DND-41 (cell line): ENCODE measurements around the gene SERPINB2.

Experiments used
- ATAC-seq: fragments of 200-7000 bp; cut with Tn5 transposase; 3 replicates; pipeline ENCODE4 v1.9.1; 2021; ENCODE audit warnings: low read depth; ENCODE audit not compliant: insufficient read depth
- DNase-seq: peaks from one replicate; pipeline ENCODE4 v3.0.0-alpha.2; 2020
- H2AFZ ChIP-seq: 2 replicates; pipeline ENCODE4 v1.6.0; 2012; ENCODE audit warnings: low read depth, low read length
- H3K27ac ChIP-seq: 2 replicates; pipeline ENCODE4 v1.5.1; 2012; ENCODE audit warnings: low read length, inconsistent platforms
- H3K27me3 ChIP-seq: fragments of 200-600 bp; sonication (generic); 2 replicates; pipeline ENCODE4 v1.6.0; 2012; ENCODE audit warnings: low read length, mild to moderate bottlenecking, inconsistent platforms; ENCODE audit not compliant: insufficient read depth, poor library complexity
- H3K36me3 ChIP-seq: 2 replicates; pipeline ENCODE4 v1.5.1; 2012; ENCODE audit warnings: low read length, inconsistent platforms; ENCODE audit not compliant: insufficient read depth
- H3K4me1 ChIP-seq: 2 replicates; pipeline ENCODE4 v1.5.1; 2012; ENCODE audit warnings: mild to moderate bottlenecking, low read length; ENCODE audit not compliant: insufficient read depth
- H3K4me2 ChIP-seq: 2 replicates; pipeline ENCODE4 v1.6.0; 2012; ENCODE audit warnings: mild to moderate bottlenecking, moderate library complexity, low read length, inconsistent platforms; ENCODE audit not compliant: insufficient read depth
- H3K4me3 ChIP-seq, 2 experiments: fragments of 200-600 bp in 1 of 2; shearing (Covaris generic) in 1 of 2; 2 replicates each; pipeline ENCODE4 v1.5.1; 2012 to 2016; ENCODE audit warnings: inconsistent platforms in 2 of 2, low read length in 2 of 2, mild to moderate bottlenecking in 2 of 2, low read depth in 1 of 2, moderate library complexity in 1 of 2
- H3K79me2 ChIP-seq: 2 replicates; pipeline ENCODE4 v1.6.0; 2012; ENCODE audit warnings: low read length, inconsistent platforms; ENCODE audit not compliant: insufficient read depth
- H3K9ac ChIP-seq: 2 replicates; pipeline ENCODE4 v1.6.0; 2012; ENCODE audit warnings: low read depth, mild to moderate bottlenecking, inconsistent platforms, low read length, moderate library complexity
- H3K9me3 ChIP-seq: 2 replicates; pipeline ENCODE4 v1.5.1; 2012; ENCODE audit warnings: low read length, moderate library complexity, mild to moderate bottlenecking, inconsistent platforms; ENCODE audit not compliant: insufficient read depth, severe bottlenecking
- H4K20me1 ChIP-seq: 2 replicates; pipeline ENCODE4 v1.6.0; 2012; ENCODE audit warnings: low read length; ENCODE audit not compliant: insufficient read depth
- CTCF ChIP-seq: IDR thresholded peaks from 2 replicates; pipeline ENCODE4 v1.5.1; 2012; ENCODE audit warnings: borderline replicate concordance, low read length, moderate library complexity, mild to moderate bottlenecking; ENCODE audit not compliant: poor library complexity, severe bottlenecking; ENCODE audit errors: extremely low read depth
- EZH2 ChIP-seq: IDR thresholded peaks from 3 replicates; pipeline ENCODE4 v1.6.1; 2012; ENCODE audit warnings: borderline replicate concordance, low read depth, mild to moderate bottlenecking, moderate library complexity, low read length, inconsistent platforms; ENCODE audit not compliant: severe bottlenecking

SERPINB2 gene

GRCh38 chr18:63868546-63868945 is 19.0 kb upstream of the SERPINB2 start:
- no peaks in the 10 kb centered on the region for H3K27me3 ChIP-seq
- no peak overlapping the region for H3K4me3 ChIP-seq
- no peaks in the 10 kb centered on the region for H3K9me3 ChIP-seq
- no peak overlapping the region for H2AFZ ChIP-seq
- H3K36me3 ChIP-seq: no peaks in the 10 kb centered on the region
- no peaks in the 10 kb centered on the region for H3K4me1 ChIP-seq
- TF ChIP-seq EZH2 (no peak), CTCF (no peak)
- no peak for ATAC-seq
- H3K9ac ChIP-seq: no peak overlapping the region
- no peak overlapping the region for H3K4me2 ChIP-seq
- no peaks in the 10 kb centered on the region for H4K20me1 ChIP-seq
- no peaks in the 10 kb centered on the region for H3K79me2 ChIP-seq
- H3K27ac ChIP-seq: no peak overlapping the region
- no peak for DNase-seq

- DNase-seq: no peak
- H3K27me3 ChIP-seq: no peaks in the 10 kb centered on the region
- ATAC-seq: no peak
- TF ChIP-seq CTCF (no peak), EZH2 (no peak)
- no peak overlapping the region for H3K4me2 ChIP-seq
- no peaks in the 10 kb centered on the region for H4K20me1 ChIP-seq
- H3K4me3 ChIP-seq: no peak overlapping the region
- H3K9me3 ChIP-seq: no peaks in the 10 kb centered on the region
- H3K4me1 ChIP-seq: no peaks in the 10 kb centered on the region
- H3K27ac ChIP-seq: no peak overlapping the region
- H3K9ac ChIP-seq: no peak overlapping the region
- no peaks in the 10 kb centered on the region for H3K36me3 ChIP-seq
- no peak overlapping the region for H2AFZ ChIP-seq
- H3K79me2 ChIP-seq: no peaks in the 10 kb centered on the region
Measured at GRCh38 chr18:63869374-63869773, 18.1 kb upstream of the SERPINB2 start.

GRCh38 chr18:63869851-63870250 is 17.7 kb upstream of the SERPINB2 start:
- no peaks in the 10 kb centered on the region for H3K9me3 ChIP-seq
- H3K4me3 ChIP-seq: no peak overlapping the region
- no peak overlapping the region for H3K9ac ChIP-seq
- H3K27me3 ChIP-seq: no peaks in the 10 kb centered on the region
- no peak overlapping the region for H2AFZ ChIP-seq
- TF ChIP-seq CTCF: no peak
- TF ChIP-seq EZH2: no peak
- no peak for ATAC-seq
- no peaks in the 10 kb centered on the region for H3K4me1 ChIP-seq
- no peaks in the 10 kb centered on the region for H3K79me2 ChIP-seq
- no peaks in the 10 kb centered on the region for H3K36me3 ChIP-seq
- H3K4me2 ChIP-seq: no peak overlapping the region
- H3K27ac ChIP-seq: no peak overlapping the region
- no peaks in the 10 kb centered on the region for H4K20me1 ChIP-seq
- DNase-seq: no peak

- Histone ChIP-seq H3K4me1 (0 out of 2 replicates have a peak, but pooled peaks cover 3% of the 10 kb centered on the region), H4K20me1 (no peaks in the 10 kb centered on the region), H3K4me2 (no peak overlapping the region), H3K27ac (no peak overlapping the region), H2AFZ (no peak overlapping the region), H3K4me3 (no peak overlapping the region), H3K27me3 (no peaks in the 10 kb centered on the region), H3K9ac (no peak overlapping the region), H3K36me3 (no peaks in the 10 kb centered on the region), H3K9me3 (no peaks in the 10 kb centered on the region), H3K79me2 (no peaks in the 10 kb centered on the region)
- ATAC-seq: no peak
- DNase-seq: no peak
- TF ChIP-seq EZH2 (no peak), CTCF (no peak)
Measured at GRCh38 chr18:63871836-63872235, 15.7 kb upstream of the SERPINB2 start.
